HG03378 (cell line): ENCODE data around the gene GGNBP2.
"Not testable (repeated sequence)": the region's sequence is repeated elsewhere in the genome, so short reads cannot be mapped to it uniquely, and the experiment has no call there.

ENCODE experiments used
- ATAC-seq: cut with Tn5 transposase; IDR thresholded peaks from one replicate; pipeline ENCODE4 v1.9.1; 2021; ENCODE audit warnings: mild to moderate bottlenecking, moderate library complexity; ENCODE audit not compliant: unreplicated experiment

Gene GGNBP2

GRCh38 chr17:36544307-36545076 lies at the start of gene GGNBP2:
GGNBP2 (plus strand) TSS chr17:36544919; CDS start chr17:36545725, 806 bp downstream.
- ATAC-seq, result peak; percentile 32

- no peak for ATAC-seq
Observed at GRCh38 chr17:36495076-36495578, 49.6 kb upstream of the GGNBP2 start.

GRCh38 chr17:36496018-36496789 lies 48.5 kb upstream of the GGNBP2 start:
- ATAC-seq, result no peak

- no peak for ATAC-seq
Observed at GRCh38 chr17:36498155-36498554, 46.6 kb upstream of the GGNBP2 start.

- ATAC-seq, result no peak
Observed at GRCh38 chr17:36498560-36499300, 46.0 kb upstream of the GGNBP2 start.

- no peak for ATAC-seq
Observed at GRCh38 chr17:36500745-36501225, 43.9 kb upstream of the GGNBP2 start.

GRCh38 chr17:36501351-36501750 lies 43.4 kb upstream of the GGNBP2 start:
- no peak for ATAC-seq

GRCh38 chr17:36501963-36502362 lies 42.8 kb upstream of the GGNBP2 start:
- ATAC-seq, result no peak

GRCh38 chr17:36503456-36504155 lies 41.1 kb upstream of the GGNBP2 start:
- ATAC-seq, result no peak

- no peak for ATAC-seq
Observed at GRCh38 chr17:36504156-36504545, 40.6 kb upstream of the GGNBP2 start.

- ATAC-seq, result no peak
Observed at GRCh38 chr17:36505171-36505570, 39.5 kb upstream of the GGNBP2 start.

- no peak for ATAC-seq
Observed at GRCh38 chr17:36506249-36506826, 38.4 kb upstream of the GGNBP2 start.

GRCh38 chr17:36506831-36507230 lies 37.9 kb upstream of the GGNBP2 start:
- ATAC-seq, result no peak

GRCh38 chr17:36507266-36507665 lies 37.5 kb upstream of the GGNBP2 start:
- no peak for ATAC-seq

- ATAC-seq, result not testable (repeated sequence)
Observed at GRCh38 chr17:36508439-36508838, 36.3 kb upstream of the GGNBP2 start.

- no peak for ATAC-seq
Observed at GRCh38 chr17:36509272-36509985, 35.3 kb upstream of the GGNBP2 start.

GRCh38 chr17:36510636-36511035 lies 34.1 kb upstream of the GGNBP2 start:
- no peak for ATAC-seq

- ATAC-seq, result no peak
Observed at GRCh38 chr17:36511216-36511615, 33.5 kb upstream of the GGNBP2 start.

GRCh38 chr17:36512641-36513040 lies 32.1 kb upstream of the GGNBP2 start:
- ATAC-seq, result no peak

GRCh38 chr17:36514856-36515255 lies 29.9 kb upstream of the GGNBP2 start:
- no peak for ATAC-seq
